Keratinocyte (primary cell): ENCODE measurements around the gene MYL12B. TPM values are rescaled to one million over a fixed set of nuclear protein-coding genes. Genes with fewer than 3 reads are reported as not detected.
"Not testable (repeated sequence)": the region's sequence is repeated elsewhere in the genome, so short reads cannot be mapped to it uniquely, and the experiment has no call there.

Experiments used
- DNase-seq: peaks from one replicate; pipeline ENCODE4 v3.0.0-alpha.2; 2011; ENCODE audit warnings: low read depth, missing footprints, low spot score
- FAIRE-seq: peaks from 2 replicates; lab custom pipeline; 2011; peaks lifted over from hg19 to GRCh38; lab: Jason Lieb, UNC
- H2AFZ ChIP-seq: 2 replicates; pipeline ENCODE4 v1.6.0; 2012; ENCODE audit warnings: low read length, control low read depth, inconsistent platforms; ENCODE audit not compliant: control insufficient read depth
- H3K27ac ChIP-seq: 2 replicates; pipeline ENCODE4 v1.5.1; 2011; ENCODE audit warnings: low read length; ENCODE audit not compliant: control insufficient read depth, insufficient read depth
- H3K27me3 ChIP-seq: 3 replicates; pipeline ENCODE4 v1.6.0; 2011; ENCODE audit warnings: low read length; ENCODE audit not compliant: control insufficient read depth, insufficient read depth; ENCODE audit errors: extremely low read depth
- H3K36me3 ChIP-seq, 2 experiments: 2 replicates in 1 of 2; 3 replicates in 1 of 2; pipeline ENCODE4 v1.5.1; 2011; ENCODE audit warnings: low read length in 2 of 2, mild to moderate bottlenecking in 1 of 2; ENCODE audit not compliant: control insufficient read depth in 2 of 2, insufficient read depth in 2 of 2; ENCODE audit errors: extremely low read depth in 1 of 2
- H3K4me1 ChIP-seq: 3 replicates; pipeline ENCODE4 v1.5.1; 2011; ENCODE audit warnings: low read length; ENCODE audit not compliant: control insufficient read depth, insufficient read depth; ENCODE audit errors: extremely low read depth
- H3K4me2 ChIP-seq: 3 replicates; pipeline ENCODE4 v1.6.0; 2011; ENCODE audit warnings: low read depth, low read length; ENCODE audit not compliant: control insufficient read depth, insufficient read depth; ENCODE audit errors: extremely low read depth
- H3K4me3 ChIP-seq, 3 experiments: fragments of 200-600 bp in 1 of 3; sonication (generic) in 1 of 3; 2 replicates in 2 of 3; 3 replicates in 1 of 3; pipeline ENCODE4 v1.5.1; 2011 to 2016; ENCODE audit warnings: low read length in 3 of 3, mild to moderate bottlenecking in 3 of 3, control low read depth in 2 of 3, inconsistent platforms in 1 of 3, low read depth in 1 of 3, mixed read lengths in 1 of 3, mixed run types in 1 of 3, moderate library complexity in 1 of 3; ENCODE audit not compliant: control insufficient read depth in 2 of 3, insufficient read depth in 2 of 3; ENCODE audit errors: extremely low read depth in 1 of 3
- H3K79me2 ChIP-seq: 2 replicates; pipeline ENCODE4 v1.6.0; 2012; ENCODE audit warnings: low read length; ENCODE audit not compliant: control insufficient read depth, insufficient read depth
- H3K9ac ChIP-seq: 3 replicates; pipeline ENCODE4 v1.6.0; 2011; ENCODE audit warnings: low read length; ENCODE audit not compliant: control insufficient read depth, insufficient read depth; ENCODE audit errors: extremely low read depth
- H3K9me1 ChIP-seq: 3 replicates; pipeline ENCODE4 v1.6.0; 2011; ENCODE audit warnings: low read length; ENCODE audit not compliant: control insufficient read depth, insufficient read depth; ENCODE audit errors: extremely low read depth
- H3K9me3 ChIP-seq: 2 replicates; pipeline ENCODE4 v1.5.1; 2012; ENCODE audit warnings: low read depth, low read length; ENCODE audit not compliant: control insufficient read depth
- H4K20me1 ChIP-seq: 3 replicates; pipeline ENCODE4 v1.6.0; 2011; ENCODE audit warnings: low read length; ENCODE audit not compliant: control insufficient read depth, insufficient read depth; ENCODE audit errors: extremely low read depth
- EZH2 ChIP-seq: IDR thresholded peaks from one replicate; pipeline ENCODE4 v1.6.1; 2012; ENCODE audit warnings: inconsistent platforms, mild to moderate bottlenecking, low read length, moderate library complexity
- dilution Hi-C: fragments of 300-500 bp; cut with MboI; formaldehyde crosslinking; loops from one replicate; pipeline ENCODE4 v1.7.0; 2020; ENCODE audit warnings: low sequenced_read_pairs; ENCODE audit not compliant: extremely low pct_ligation_motif_present
- polyA plus RNA-seq, 5 experiments: library from polyadenylated mRNA; depleted of rRNA in 3 of 5; stranded (reverse) in 3 of 5; stranded (forward) in 1 of 5; unstranded in 1 of 5; fragments of >200 nt; gene quantifications; 1 replicate in 1 of 5; 2 replicates in 3 of 5; 3 replicates in 1 of 5; pipeline versions ENCODE4 v1.2.1 to v1.2.3, GENCODE V29; 2011 to 2012; ENCODE audit warnings: missing spikeins in 2 of 5, low read depth in 1 of 5, low replicate concordance in 1 of 5
- TF ChIP-seq, protein P1 (sequence below), 3 experiments: IDR thresholded peaks in 1 of 3; conservative IDR thresholded peaks in 1 of 3; optimal IDR thresholded peaks in 1 of 3; 2 replicates in 2 of 3; 3 replicates in 1 of 3; pipeline versions ENCODE3 to v1.5.1; 2011; ENCODE audit warnings: low read length in 3 of 3, mild to moderate bottlenecking in 3 of 3, moderate library complexity in 2 of 3, control low read depth in 1 of 3, inconsistent platforms in 1 of 3; ENCODE audit not compliant: insufficient read depth in 2 of 3; ENCODE audit errors: extremely low read depth in 1 of 3

Gene MYL12B
- polyA plus RNA-seq, 1 donor (not counting 4 experiments of a cell fraction or from before 2014, with no cell fraction given) = 1,224 TPM

DNA sequence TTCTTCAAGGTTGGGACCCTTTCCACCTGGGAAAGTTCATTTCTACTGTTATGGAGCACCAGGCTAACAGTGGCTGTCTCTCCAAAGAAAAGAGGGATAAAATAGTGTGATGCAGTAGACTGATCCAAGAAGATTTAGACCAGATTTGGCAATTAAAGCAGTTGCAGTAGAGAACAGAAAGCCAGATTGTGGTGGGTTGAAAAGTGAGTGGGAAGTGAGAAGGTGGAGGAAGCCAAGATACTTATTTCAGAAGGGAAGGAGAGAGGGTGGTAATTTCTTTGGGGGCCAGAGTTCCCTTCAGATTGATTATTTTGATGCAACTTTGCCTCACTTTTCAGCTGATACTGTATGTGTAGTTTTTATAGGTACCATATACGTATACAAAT, 8.0 kb downstream of the MYL12B start:
- H3K27ac ChIP-seq = peak overlapping the region; percentile 56
- TF ChIP-seq EZH2 = no peak
- TF ChIP-seq, protein P1, sequence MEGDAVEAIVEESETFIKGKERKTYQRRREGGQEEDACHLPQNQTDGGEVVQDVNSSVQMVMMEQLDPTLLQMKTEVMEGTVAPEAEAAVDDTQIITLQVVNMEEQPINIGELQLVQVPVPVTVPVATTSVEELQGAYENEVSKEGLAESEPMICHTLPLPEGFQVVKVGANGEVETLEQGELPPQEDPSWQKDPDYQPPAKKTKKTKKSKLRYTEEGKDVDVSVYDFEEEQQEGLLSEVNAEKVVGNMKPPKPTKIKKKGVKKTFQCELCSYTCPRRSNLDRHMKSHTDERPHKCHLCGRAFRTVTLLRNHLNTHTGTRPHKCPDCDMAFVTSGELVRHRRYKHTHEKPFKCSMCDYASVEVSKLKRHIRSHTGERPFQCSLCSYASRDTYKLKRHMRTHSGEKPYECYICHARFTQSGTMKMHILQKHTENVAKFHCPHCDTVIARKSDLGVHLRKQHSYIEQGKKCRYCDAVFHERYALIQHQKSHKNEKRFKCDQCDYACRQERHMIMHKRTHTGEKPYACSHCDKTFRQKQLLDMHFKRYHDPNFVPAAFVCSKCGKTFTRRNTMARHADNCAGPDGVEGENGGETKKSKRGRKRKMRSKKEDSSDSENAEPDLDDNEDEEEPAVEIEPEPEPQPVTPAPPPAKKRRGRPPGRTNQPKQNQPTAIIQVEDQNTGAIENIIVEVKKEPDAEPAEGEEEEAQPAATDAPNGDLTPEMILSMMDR (optimal IDR thresholded peaks at IDR 0.05 in 1 of 3, IDR thresholded peaks at IDR 0.05 in 1 of 3, conservative IDR thresholded peaks at IDR 0.05 in 1 of 3; ENCODE audit: extremely low read depth in 1 of 3, insufficient read depth in 2 of 3, low read length in 3 of 3) = no peak
- H4K20me1 ChIP-seq = peaks cover 68% of the 10 kb centered on the region
- H3K79me2 ChIP-seq = peaks cover 100% of the 10 kb centered on the region
- peaks cover 6 to 13% of the 10 kb centered on the region in 2 experiments for H3K36me3 ChIP-seq
- H3K9ac ChIP-seq = no peak overlapping the region
- no peaks in the 10 kb centered on the region for H3K9me3 ChIP-seq
- H3K4me1 ChIP-seq = peaks cover 51% of the 10 kb centered on the region
- peak overlapping the region; percentile 77 for H3K4me2 ChIP-seq
- peak overlapping the region in 2 of 3 experiments; percentile 12 to 18 for H3K4me3 ChIP-seq
- dilution Hi-C loops = no loop called here
- no peak for DNase-seq
- FAIRE-seq = no peak
- no peak overlapping the region for H2AFZ ChIP-seq
- H3K27me3 ChIP-seq = no peaks in the 10 kb centered on the region
- H3K9me1 ChIP-seq = peaks cover 18% of the 10 kb centered on the region

DNA sequence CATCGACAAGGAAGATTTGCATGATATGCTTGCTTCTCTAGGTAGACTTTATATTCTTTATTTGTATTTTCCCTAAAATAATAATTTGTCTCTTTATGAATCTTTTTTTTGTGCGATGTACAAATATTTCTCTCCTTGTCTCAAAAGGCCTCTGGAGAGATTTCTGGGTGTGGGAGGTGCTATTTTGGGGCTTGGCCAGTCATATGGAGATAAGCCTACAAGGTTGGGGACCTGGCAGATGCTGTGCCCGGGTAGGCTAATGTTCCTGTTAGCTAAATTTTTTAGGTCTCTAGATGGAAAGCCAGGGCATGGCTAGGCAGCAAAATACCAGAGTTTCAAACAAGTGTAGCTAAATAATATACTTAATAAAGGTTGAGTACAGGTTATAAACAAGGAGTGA, 11.1 kb downstream of the MYL12B start:
- Histone ChIP-seq H3K36me3 (peaks cover 8 to 11% of the 10 kb centered on the region in 2 experiments), H3K27ac (no peak overlapping the region), H3K4me2 (no peak overlapping the region), H3K9me1 (peaks cover 6% of the 10 kb centered on the region), H3K79me2 (peaks cover 86% of the 10 kb centered on the region), H4K20me1 (peaks cover 44% of the 10 kb centered on the region), H3K4me1 (peaks cover 20% of the 10 kb centered on the region), H2AFZ (no peak overlapping the region), H3K9ac (no peak overlapping the region), H3K9me3 (no peaks in the 10 kb centered on the region), H3K4me3 (no peak overlapping the region), H3K27me3 (no peaks in the 10 kb centered on the region)
- FAIRE-seq = no peak
- dilution Hi-C loops = no loop called here
- TF ChIP-seq EZH2 = no peak
- TF ChIP-seq, protein P1 (optimal IDR thresholded peaks at IDR 0.05 in 1 of 3, IDR thresholded peaks at IDR 0.05 in 1 of 3, conservative IDR thresholded peaks at IDR 0.05 in 1 of 3; ENCODE audit: extremely low read depth in 1 of 3, insufficient read depth in 2 of 3, low read length in 3 of 3) = no peak
- no peak for DNase-seq

DNA sequence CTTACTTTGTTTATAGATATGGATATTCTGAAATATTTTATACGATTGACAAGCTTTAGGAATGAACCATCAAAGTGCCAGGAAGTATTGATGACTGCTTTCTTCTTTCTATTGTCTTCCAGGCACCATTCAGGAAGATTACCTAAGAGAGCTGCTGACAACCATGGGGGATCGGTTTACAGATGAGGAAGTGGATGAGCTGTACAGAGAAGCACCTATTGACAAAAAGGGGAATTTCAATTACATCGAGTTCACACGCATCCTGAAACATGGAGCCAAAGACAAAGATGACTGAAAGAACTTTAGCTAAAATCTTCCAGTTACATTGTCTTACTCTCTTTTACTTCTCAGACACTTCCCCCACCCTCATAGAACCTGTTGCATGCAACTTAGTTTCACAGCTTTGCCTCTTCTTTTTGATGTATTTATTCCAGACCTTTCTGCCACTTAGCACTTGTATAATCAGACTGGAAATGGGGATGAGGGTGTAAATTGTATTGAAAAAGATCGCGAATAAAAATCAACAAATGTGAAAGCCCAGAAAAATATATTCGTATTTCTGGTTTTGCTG, 15.8 kb downstream of the MYL12B start:
- dilution Hi-C loops, H3K27me3 ChIP-seq, H3K4me1 ChIP-seq, DNase-seq, H3K9me1 ChIP-seq, H3K4me2 ChIP-seq, H3K9ac ChIP-seq, H3K9me3 ChIP-seq, H3K4me3 ChIP-seq, FAIRE-seq, H2AFZ ChIP-seq, H3K27ac ChIP-seq: not testable (repeated sequence)
- H4K20me1 ChIP-seq = peaks cover 12% of the 10 kb centered on the region
- H3K36me3 ChIP-seq = peaks cover 8 to 13% of the 10 kb centered on the region in 2 experiments
- H3K79me2 ChIP-seq = peaks cover 39% of the 10 kb centered on the region
